ENCODE data around the gene PREB.
"Not testable (repeated sequence)": the region's sequence is repeated elsewhere in the genome, so short reads cannot be mapped to it uniquely, and the experiment has no call there.

The PREB gene

DNA sequence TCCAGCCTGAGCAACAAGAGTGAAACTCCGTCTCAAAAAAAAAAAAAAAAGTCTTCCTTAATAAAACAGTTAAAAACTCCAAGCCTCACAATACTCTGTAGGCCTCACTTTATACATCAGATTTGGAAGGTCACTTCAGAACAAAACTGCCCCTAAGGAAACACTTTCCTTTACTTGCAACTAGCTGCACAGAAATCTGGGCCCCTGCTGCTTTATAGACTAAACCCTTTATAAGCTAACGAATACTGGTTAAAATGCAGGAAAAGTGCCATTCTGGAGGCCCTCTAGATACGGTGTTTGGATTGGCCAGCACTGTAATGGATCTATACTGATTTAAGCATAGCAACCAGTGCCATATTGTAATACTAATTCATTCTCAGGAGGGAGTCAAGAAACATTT lies 9.3 kb downstream of the PREB start:
- ATAC-seq (ENCODE audit: low read depth) (no peak), DNase-seq (ENCODE audit: low spot score in 2 of 2) (no peak)
- Mint-ChIP-seq H3K9me3 (no peaks in the 10 kb centered on the region), H3K4me1 (peaks cover 17% of the 10 kb centered on the region), H3K4me3 (no peak overlapping the region), H3K27me3 (peaks cover 3% of the 10 kb centered on the region), H3K27ac (no peak overlapping the region), H3K36me3 (peaks cover 4% of the 10 kb centered on the region)

DNA sequence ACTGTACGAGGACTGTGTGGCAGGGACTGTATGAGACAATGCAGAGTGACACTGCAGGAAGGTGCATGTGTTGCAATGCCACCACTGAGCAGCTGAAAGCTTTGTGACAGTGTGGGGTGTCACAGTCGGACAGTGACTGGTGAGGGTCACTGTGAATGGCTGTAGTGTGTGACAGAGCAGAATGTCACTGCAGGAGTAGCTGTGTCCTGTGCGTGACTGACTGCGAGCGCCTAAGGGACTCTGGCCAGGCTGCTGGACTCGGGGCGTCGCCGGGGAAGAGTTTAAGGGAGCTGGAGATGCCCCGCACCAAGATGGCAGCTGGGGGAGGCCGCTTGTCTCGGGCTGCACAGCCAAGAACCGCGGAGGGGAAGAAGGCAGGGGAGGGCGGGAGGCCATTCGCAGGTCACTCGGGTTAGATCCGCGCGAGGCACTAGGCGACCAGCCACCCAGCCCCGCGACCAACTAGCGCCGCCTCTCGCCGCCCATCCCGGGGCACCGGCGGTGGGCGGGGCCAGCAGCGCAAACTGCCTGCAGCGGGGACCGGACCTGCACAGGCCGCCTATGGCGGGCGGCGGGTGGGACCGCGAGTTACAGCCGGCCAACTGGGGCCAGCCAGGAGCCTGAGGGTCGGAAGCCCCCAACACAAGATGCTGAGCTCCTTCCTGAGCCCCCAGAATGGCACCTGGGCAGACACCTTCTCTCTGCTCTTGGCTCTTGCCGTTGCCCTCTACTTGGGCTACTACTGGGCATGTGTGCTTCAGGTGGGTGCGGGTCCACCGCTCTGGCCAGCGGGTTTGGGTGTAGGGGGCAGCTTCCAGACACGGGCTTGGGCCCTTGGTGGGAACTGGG lies 10.9 kb downstream of the PREB start, which contains the start of gene ABHD1:
Gene ABHD1, plus strand, starts transcription at position 514 of the 849 bp plus-strand sequence. Its CDS starts 134 bp downstream, at position 648.
- Mint-ChIP-seq H3K27ac (no peak within 1 kb of the TSS), H3K9me3 (no peaks in the 10 kb centered on the region), H3K36me3 (no peaks in the 10 kb centered on the region), H3K4me1 (peaks cover 15% of the 10 kb centered on the region), H3K4me3 (peak within 1 kb of the TSS; percentile 90), H3K27me3 (peaks cover 13% of the 10 kb centered on the region)
- ATAC-seq (ENCODE audit: low read depth): peak; percentile 77
- peak; percentile 44 to 60 for DNase-seq (ENCODE audit: low spot score in 2 of 2)

DNA sequence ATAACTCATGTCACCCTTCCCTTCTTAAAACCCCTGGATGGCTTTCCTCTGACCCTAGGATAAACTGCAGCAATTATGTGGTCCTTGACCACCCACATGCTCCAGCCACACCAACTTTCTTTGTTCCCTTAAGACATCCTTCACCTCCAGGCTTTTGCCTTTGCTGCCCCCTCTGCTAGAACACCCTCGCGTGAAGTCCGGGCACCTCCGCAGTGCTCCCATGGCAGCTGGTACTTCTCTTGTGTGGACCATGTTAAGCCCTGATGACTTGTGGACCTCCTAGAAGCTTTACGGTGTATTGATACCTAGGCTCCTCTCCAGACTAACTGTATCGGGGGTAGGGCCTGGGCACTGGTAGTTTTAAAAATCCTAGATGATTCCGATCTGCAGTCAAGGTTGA lies 11.6 kb downstream of the PREB start:
- Mint-ChIP-seq H3K4me1 (peaks cover 15% of the 10 kb centered on the region), H3K4me3 (peak overlapping the region; percentile 90), H3K27me3 (peaks cover 13% of the 10 kb centered on the region), H3K36me3 (no peaks in the 10 kb centered on the region), H3K27ac (no peak overlapping the region), H3K9me3 (no peaks in the 10 kb centered on the region)
- no peak for DNase-seq (ENCODE audit: low spot score in 2 of 2)
- ATAC-seq (ENCODE audit: low read depth): no peak

GRCh38 chr2:27121906-27122305 lies 12.5 kb downstream of the PREB start:
- Mint-ChIP-seq H3K27ac (no peak overlapping the region), H3K27me3 (peaks cover 13% of the 10 kb centered on the region), H3K4me1 (peaks cover 15% of the 10 kb centered on the region), H3K9me3 (no peaks in the 10 kb centered on the region), H3K36me3 (no peaks in the 10 kb centered on the region), H3K4me3 (peak overlapping the region; percentile 11)
- DNase-seq (ENCODE audit: low spot score in 2 of 2): no peak
- no peak for ATAC-seq (ENCODE audit: low read depth)

DNA sequence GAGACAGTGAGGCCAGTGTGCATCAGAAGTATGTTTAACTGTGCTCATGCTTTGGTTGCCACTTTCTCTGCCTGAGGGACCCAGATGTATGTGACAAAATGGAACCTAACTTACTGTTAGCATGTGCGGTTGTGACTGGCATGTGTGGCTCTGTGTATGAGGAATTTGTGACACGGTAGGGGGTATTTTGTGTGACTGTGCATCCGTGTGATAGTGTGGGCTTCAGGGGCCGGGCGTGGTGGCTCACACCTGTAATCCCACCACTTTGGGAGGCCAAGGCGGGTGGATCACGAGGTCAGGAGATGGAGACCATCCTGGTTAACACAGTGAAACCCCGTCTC lies 15.1 kb downstream of the PREB start:
- DNase-seq (ENCODE audit: low spot score in 2 of 2); H3K36me3 Mint-ChIP-seq; H3K27ac Mint-ChIP-seq; H3K9me3 Mint-ChIP-seq; ATAC-seq (ENCODE audit: low read depth): not testable (repeated sequence)
- Mint-ChIP-seq H3K4me3 (peak overlapping the region; percentile 75), H3K4me1 (peaks cover 15% of the 10 kb centered on the region), H3K27me3 (peaks cover 17% of the 10 kb centered on the region)

- no peaks in the 10 kb centered on the region for H3K36me3 Mint-ChIP-seq
- peaks cover 18% of the 10 kb centered on the region for H3K27me3 Mint-ChIP-seq
- no peaks in the 10 kb centered on the region for H3K9me3 Mint-ChIP-seq
- no peak within 1 kb of the TSS for H3K27ac Mint-ChIP-seq
- peak within 1 kb of the TSS; percentile 75 for H3K4me3 Mint-ChIP-seq
- peaks cover 11% of the 10 kb centered on the region for H3K4me1 Mint-ChIP-seq
- DNase-seq (ENCODE audit: low spot score in 2 of 2): no peak
- peak; percentile 13 for ATAC-seq (ENCODE audit: low read depth)
Measured at GRCh38 chr2:27118525-27119329, 15.7 kb downstream of the PREB start, which contains the start of gene CGREF1. TSS of gene CGREF1 (minus strand) at chr2:27119128. CDS start at chr2:27104366, 14,762 bp downstream.

DNA sequence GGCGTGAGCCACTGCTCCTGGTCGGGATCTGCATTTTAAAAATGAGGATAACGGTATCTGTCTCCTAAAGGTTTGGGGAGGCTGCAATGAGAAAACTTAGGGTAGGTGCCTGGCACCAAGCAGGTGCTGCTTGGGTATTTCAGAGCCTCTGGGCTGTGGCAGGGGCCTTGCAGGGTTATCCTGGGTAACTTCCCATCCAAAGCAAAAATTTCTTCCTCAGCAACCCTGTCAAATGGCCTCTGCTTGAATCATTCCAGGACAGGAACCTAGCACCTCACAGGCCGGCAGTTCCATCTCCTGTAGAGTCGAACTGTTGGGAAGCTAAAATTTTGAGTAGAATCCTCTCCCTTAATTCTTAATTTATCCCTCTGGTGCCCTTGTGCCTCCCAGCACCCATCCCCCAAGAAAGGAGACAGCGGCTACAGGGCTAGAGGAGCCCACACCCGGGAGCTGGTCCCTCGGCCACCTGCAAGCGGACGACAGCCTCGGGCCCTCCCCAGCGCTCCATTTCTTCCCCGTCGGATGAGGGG lies 16.4 kb downstream of the PREB start:
- no peak for ATAC-seq (ENCODE audit: low read depth)
- peaks cover 18% of the 10 kb centered on the region for H3K27me3 Mint-ChIP-seq
- H3K4me3 Mint-ChIP-seq: no peak overlapping the region

GRCh38 chr2:27115519-27115918 lies 18.9 kb downstream of the PREB start:
- ATAC-seq (ENCODE audit: low read depth) (no peak), DNase-seq (ENCODE audit: low spot score in 2 of 2) (no peak)
- Mint-ChIP-seq H3K4me1 (peaks cover 5% of the 10 kb centered on the region), H3K27me3 (peaks cover 17% of the 10 kb centered on the region), H3K27ac (no peak overlapping the region), H3K36me3 (no peaks in the 10 kb centered on the region), H3K9me3 (no peaks in the 10 kb centered on the region), H3K4me3 (no peak overlapping the region)

More for the DNA sequence above, 16.4 kb downstream of the PREB start:
- no peak for DNase-seq (ENCODE audit: low spot score in 2 of 2)
- Mint-ChIP-seq H3K4me1 (peaks cover 7% of the 10 kb centered on the region), H3K36me3 (no peaks in the 10 kb centered on the region), H3K27ac (no peak overlapping the region), H3K9me3 (no peaks in the 10 kb centered on the region)

DNA sequence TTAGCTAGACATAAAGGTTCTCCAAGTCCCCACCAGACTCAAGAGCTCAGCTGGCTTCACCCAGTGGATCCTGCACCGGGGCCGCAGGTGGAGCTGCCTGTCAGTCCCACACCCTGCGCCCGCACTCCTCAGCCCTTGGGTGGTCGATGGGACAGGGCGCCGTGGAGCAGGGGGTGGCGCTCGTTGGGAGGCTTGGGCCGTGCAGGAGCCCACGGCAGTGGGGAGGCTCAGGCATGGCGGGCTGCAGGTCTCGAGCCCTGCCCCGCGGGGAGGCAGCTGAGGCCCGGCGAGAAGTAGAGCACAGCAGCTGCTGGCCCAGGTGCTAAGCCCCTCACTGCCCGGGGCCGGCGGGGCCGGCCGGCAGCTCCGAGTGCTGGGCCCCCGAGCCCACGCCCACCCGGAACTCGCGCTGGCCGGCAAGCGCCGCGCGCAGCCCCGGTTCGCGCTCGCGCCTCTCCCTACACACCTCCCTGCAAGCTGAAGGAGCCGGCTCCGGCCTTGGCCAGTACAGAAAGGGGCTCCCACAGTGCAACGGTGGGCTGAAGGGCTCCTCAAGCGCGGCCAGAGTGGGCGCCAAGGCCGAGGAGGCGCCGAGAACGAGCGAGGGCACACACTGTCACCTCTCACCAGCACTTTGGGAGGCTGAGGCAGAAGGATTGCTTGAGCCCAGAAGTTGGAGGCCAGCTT lies 22.9 kb downstream of the PREB start:
- DNase-seq (ENCODE audit: low spot score in 2 of 2); H3K4me3 Mint-ChIP-seq; ATAC-seq (ENCODE audit: low read depth); H3K27ac Mint-ChIP-seq; H3K4me1 Mint-ChIP-seq; H3K27me3 Mint-ChIP-seq; H3K36me3 Mint-ChIP-seq; H3K9me3 Mint-ChIP-seq: not testable (repeated sequence)

DNA sequence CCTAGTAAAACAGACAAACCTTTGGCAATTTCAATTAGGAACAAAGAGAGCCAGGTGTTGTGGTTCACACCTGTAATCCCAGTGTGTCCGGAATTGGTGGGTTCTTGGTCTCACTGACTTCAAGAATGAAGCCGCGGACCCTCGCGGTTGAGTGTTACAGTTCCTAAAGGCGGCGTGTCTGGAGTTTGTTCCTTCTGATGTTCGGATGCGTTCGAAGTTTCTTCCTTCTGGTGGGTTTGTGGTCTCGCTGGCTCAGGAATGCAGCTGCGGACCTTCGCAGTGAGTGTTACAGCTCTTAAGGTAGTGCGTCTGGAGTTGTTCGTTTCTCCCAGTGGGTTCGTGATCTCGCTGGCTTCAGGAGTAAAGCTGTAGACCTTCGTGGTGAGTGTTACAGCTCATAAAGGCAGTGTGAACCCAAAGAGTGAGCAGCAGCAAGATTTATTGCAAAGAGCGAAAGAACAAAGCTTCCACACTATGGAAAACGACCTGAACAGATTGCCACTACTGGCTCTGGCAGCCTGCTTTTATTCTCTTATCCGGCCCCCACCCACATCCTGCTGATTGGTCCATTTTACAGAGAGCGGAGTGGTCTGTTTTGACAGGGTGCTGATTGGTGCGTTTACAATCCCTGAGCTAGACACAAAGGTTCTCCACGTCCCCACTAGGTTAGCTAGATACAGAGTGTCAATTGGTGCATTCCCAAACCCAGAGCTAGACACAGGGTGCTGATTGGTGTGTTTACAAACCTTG lies 23.7 kb downstream of the PREB start:
- H3K9me3 Mint-ChIP-seq; H3K27me3 Mint-ChIP-seq; DNase-seq (ENCODE audit: low spot score in 2 of 2); H3K36me3 Mint-ChIP-seq; H3K27ac Mint-ChIP-seq; H3K4me3 Mint-ChIP-seq; H3K4me1 Mint-ChIP-seq; ATAC-seq (ENCODE audit: low read depth): not testable (repeated sequence)

GRCh38 chr2:27109083-27109482 lies 25.4 kb downstream of the PREB start:
- Mint-ChIP-seq H3K9me3 (no peaks in the 10 kb centered on the region), H3K27me3 (peaks cover 6% of the 10 kb centered on the region), H3K4me1 (no peaks in the 10 kb centered on the region), H3K36me3 (no peaks in the 10 kb centered on the region), H3K4me3 (no peak overlapping the region), H3K27ac (no peak overlapping the region)
- ATAC-seq (ENCODE audit: low read depth): no peak
- DNase-seq (ENCODE audit: low spot score in 2 of 2): no peak

GRCh38 chr2:27108221-27108620 lies 26.2 kb downstream of the PREB start:
- no peak for ATAC-seq (ENCODE audit: low read depth)
- DNase-seq (ENCODE audit: low spot score in 2 of 2): no peak
- H3K27ac Mint-ChIP-seq: no peak overlapping the region
- H3K36me3 Mint-ChIP-seq: no peaks in the 10 kb centered on the region
- H3K4me1 Mint-ChIP-seq: no peaks in the 10 kb centered on the region
- peaks cover 6% of the 10 kb centered on the region for H3K27me3 Mint-ChIP-seq
- no peaks in the 10 kb centered on the region for H3K9me3 Mint-ChIP-seq
- H3K4me3 Mint-ChIP-seq: no peak overlapping the region

DNA sequence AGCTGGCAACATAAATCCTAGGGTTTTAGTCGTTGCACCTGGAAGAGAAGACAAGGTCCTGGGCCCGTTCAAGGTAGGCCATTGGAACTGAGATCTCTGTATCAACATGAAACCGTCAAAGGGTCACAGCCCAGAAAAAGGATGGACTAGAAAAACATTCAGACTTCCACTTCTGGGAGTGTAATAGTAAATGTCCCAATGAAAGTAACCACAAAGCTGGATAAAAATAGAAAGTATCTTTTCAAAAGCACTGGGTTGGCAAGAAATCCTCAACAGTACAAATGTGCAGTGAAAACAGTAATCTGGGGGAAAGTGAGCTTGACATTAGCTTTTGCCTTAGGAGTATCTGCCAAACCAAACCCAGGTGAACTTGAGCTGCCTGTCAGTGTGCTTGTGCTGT lies 28.5 kb downstream of the PREB start:
- Mint-ChIP-seq H3K27me3 (peaks cover 7% of the 10 kb centered on the region), H3K9me3 (no peaks in the 10 kb centered on the region), H3K4me1 (no peaks in the 10 kb centered on the region), H3K4me3 (no peak overlapping the region), H3K27ac (no peak overlapping the region), H3K36me3 (no peaks in the 10 kb centered on the region)
- ATAC-seq (ENCODE audit: low read depth) (no peak), DNase-seq (ENCODE audit: low spot score in 2 of 2) (no peak)
